ENCODE data around the gene ST8SIA4. TPM values are rescaled to one million over a fixed set of nuclear protein-coding genes. Genes with fewer than 3 reads are reported as not detected.

Gene ST8SIA4
- total RNA-seq, 1 experiment from 2014 or later = not detected

DNA sequence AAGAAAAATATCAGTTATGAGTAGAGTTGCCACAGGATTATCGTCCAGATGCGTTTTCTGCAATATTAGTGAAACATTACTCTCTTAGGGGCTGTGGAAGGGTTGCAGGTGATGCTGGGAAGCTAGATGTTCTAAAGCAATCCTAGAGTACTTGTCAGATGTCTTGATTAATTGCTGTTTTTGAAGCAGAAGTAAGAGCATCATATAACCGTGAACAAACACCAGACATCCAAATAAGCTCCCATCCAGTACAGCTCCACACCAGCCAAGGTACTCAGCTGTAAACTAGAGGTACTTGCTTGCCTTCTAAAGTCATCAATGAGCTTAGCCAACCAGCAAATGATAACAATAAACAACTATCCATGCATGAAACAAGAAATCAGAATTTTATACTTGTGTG, 131.1 kb downstream of the ST8SIA4 start:
- H3K9ac ChIP-seq (ENCODE audit: low read length) = no peak overlapping the region
- no TSS peak for BruUV-seq (replicated peaks)
- intact Hi-C loops (cut with micrococcal nuclease) = loop anchor here (10.0 kb wide), 1 partner anchor 1667 kb away; no protein-coding TSS in a partner anchor
- no peak for DNase-seq (ENCODE audit: low read depth, low spot score)
- no peaks in the 10 kb centered on the region for H3K9me2 ChIP-seq (ENCODE audit: insufficient read depth)
- H3K27ac ChIP-seq (ENCODE audit: low read depth, low read length) = no peak overlapping the region
- no peaks in the 10 kb centered on the region for H3K36me3 ChIP-seq (ENCODE audit: control insufficient read depth in 1 of 2, insufficient read depth in 2 of 2, low read length in 2 of 2)
- no peaks in the 10 kb centered on the region for H3K9me3 ChIP-seq (ENCODE audit: control insufficient read depth in 1 of 2, insufficient read depth in 1 of 2, low read depth in 1 of 2, low read length in 2 of 2)
- H3K4me2 ChIP-seq (ENCODE audit: low read length) = no peak overlapping the region
- peaks cover 2 to 6% of the 10 kb centered on the region in 2 experiments; a peak in 2 of 4 replicates for H3K4me1 ChIP-seq (ENCODE audit: control insufficient read depth in 1 of 2, insufficient read depth in 2 of 2, low read length in 2 of 2)
- H2AFZ ChIP-seq (ENCODE audit: low read depth, low read length, poor library complexity, severe bottlenecking) = no peak overlapping the region
- H3K79me2 ChIP-seq (ENCODE audit: insufficient read depth, low read length) = no peaks in the 10 kb centered on the region
- CTCF ChIA-PET = no interaction called here
- H4K20me1 ChIP-seq (ENCODE audit: insufficient read depth) = no peaks in the 10 kb centered on the region
- RAD21 ChIA-PET (ENCODE audit: low non-redundant PET in 1 of 2, low total read pairs in 2 of 2, uncharacterized antibody in 2 of 2, unreplicated experiment in 2 of 2) = no interaction called here
- H3K27me3 ChIP-seq (ENCODE audit: insufficient read depth, low read length) = no peaks in the 10 kb centered on the region
- POLR2A ChIA-PET = no interaction called here
- no peak overlapping the region for H3K4me3 ChIP-seq (replicated peaks in 1 of 2; ENCODE audit: low read depth in 1 of 2, low read length in 2 of 2)
- ATAC-seq = no peak
- TF ChIP-seq SIN3A (IDR thresholded peaks at IDR 0.05; ENCODE audit: low read depth) (no peak), ELF1 (IDR thresholded peaks at IDR 0.05; ENCODE audit: borderline replicate concordance, low read depth) (no peak), ZFX (IDR thresholded peaks at IDR 0.05) (no peak), ZNF274 (IDR thresholded peaks at IDR 0.05; ENCODE audit: low read depth, low read length) (no peak), EGR1 (IDR thresholded peaks at IDR 0.05; ENCODE audit: low read depth) (no peak), EZH2phosphoT487 (IDR thresholded peaks at IDR 0.05; ENCODE audit: borderline replicate concordance) (no peak), MAX (IDR thresholded peaks at IDR 0.05) (no peak), RAD21 (IDR thresholded peaks at IDR 0.05; ENCODE audit: low read depth) (no peak), CBX3 (IDR thresholded peaks at IDR 0.05; ENCODE audit: low read depth) (no peak), FOSL1 (IDR thresholded peaks at IDR 0.05; ENCODE audit: low read depth) (no peak), JUND (IDR thresholded peaks at IDR 0.05) (no peak), YY1 (IDR thresholded peaks at IDR 0.05; ENCODE audit: extremely low read depth, insufficient replicate concordance, low read depth, low read length) (no peak), SRF (IDR thresholded peaks at IDR 0.05; ENCODE audit: low read depth) (no peak), POLR2A (IDR thresholded peaks at IDR 0.05; ENCODE audit: borderline replicate concordance, extremely low read depth, insufficient read depth, insufficient read length) (no peak)
- TF ChIP-seq, protein P1, sequence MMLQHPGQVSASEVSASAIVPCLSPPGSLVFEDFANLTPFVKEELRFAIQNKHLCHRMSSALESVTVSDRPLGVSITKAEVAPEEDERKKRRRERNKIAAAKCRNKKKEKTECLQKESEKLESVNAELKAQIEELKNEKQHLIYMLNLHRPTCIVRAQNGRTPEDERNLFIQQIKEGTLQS (IDR thresholded peaks at IDR 0.05) = no peak
- TF ChIP-seq, protein P2, sequence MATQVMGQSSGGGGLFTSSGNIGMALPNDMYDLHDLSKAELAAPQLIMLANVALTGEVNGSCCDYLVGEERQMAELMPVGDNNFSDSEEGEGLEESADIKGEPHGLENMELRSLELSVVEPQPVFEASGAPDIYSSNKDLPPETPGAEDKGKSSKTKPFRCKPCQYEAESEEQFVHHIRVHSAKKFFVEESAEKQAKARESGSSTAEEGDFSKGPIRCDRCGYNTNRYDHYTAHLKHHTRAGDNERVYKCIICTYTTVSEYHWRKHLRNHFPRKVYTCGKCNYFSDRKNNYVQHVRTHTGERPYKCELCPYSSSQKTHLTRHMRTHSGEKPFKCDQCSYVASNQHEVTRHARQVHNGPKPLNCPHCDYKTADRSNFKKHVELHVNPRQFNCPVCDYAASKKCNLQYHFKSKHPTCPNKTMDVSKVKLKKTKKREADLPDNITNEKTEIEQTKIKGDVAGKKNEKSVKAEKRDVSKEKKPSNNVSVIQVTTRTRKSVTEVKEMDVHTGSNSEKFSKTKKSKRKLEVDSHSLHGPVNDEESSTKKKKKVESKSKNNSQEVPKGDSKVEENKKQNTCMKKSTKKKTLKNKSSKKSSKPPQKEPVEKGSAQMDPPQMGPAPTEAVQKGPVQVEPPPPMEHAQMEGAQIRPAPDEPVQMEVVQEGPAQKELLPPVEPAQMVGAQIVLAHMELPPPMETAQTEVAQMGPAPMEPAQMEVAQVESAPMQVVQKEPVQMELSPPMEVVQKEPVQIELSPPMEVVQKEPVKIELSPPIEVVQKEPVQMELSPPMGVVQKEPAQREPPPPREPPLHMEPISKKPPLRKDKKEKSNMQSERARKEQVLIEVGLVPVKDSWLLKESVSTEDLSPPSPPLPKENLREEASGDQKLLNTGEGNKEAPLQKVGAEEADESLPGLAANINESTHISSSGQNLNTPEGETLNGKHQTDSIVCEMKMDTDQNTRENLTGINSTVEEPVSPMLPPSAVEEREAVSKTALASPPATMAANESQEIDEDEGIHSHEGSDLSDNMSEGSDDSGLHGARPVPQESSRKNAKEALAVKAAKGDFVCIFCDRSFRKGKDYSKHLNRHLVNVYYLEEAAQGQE (IDR thresholded peaks at IDR 0.05; ENCODE audit: low read depth) = no peak
